NCI-H2196 (cell line): ENCODE measurements around the gene FBXL2.
A peak's percentile ranks its signal among the peaks of the same experiment; 100 is the strongest.

ENCODE experiments used
- DNase-seq: peaks from one replicate; lab custom pipeline; 2025; ENCODE audit not compliant: unreplicated experiment; lab: John Stamatoyannopoulos, UW

Gene FBXL2

GRCh38 chr3:33277193-33277882 is at the start of gene FBXL2:
Gene FBXL2 (plus strand): TSS chr3:33277442. CDS start chr3:33277513, 71 bp downstream.
- DNase-seq: peak; percentile 49

GRCh38 chr3:33229066-33229465 is 48.2 kb upstream of the FBXL2 start:
- DNase-seq: no peak

- DNase-seq: no peak
Measured at GRCh38 chr3:33229947-33230346, 47.3 kb upstream of the FBXL2 start.

GRCh38 chr3:33231756-33232465 is 45.3 kb upstream of the FBXL2 start:
- no peak for DNase-seq

GRCh38 chr3:33233884-33234283 is 43.4 kb upstream of the FBXL2 start:
- DNase-seq: no peak

- no peak for DNase-seq
Measured at GRCh38 chr3:33236005-33236404, 41.2 kb upstream of the FBXL2 start.

GRCh38 chr3:33237439-33237838 is 39.8 kb upstream of the FBXL2 start:
- no peak for DNase-seq

- no peak for DNase-seq
Measured at GRCh38 chr3:33238923-33239322, 38.3 kb upstream of the FBXL2 start.

GRCh38 chr3:33240261-33240660 is 37.0 kb upstream of the FBXL2 start:
- no peak for DNase-seq

GRCh38 chr3:33246786-33247185 is 30.5 kb upstream of the FBXL2 start:
- DNase-seq: no peak

- DNase-seq: no peak
Measured at GRCh38 chr3:33250712-33251111, 26.5 kb upstream of the FBXL2 start.

GRCh38 chr3:33256249-33256648 is 21.0 kb upstream of the FBXL2 start:
- DNase-seq: no peak

- DNase-seq: no peak
Measured at GRCh38 chr3:33260104-33260503, 17.1 kb upstream of the FBXL2 start.

- DNase-seq: no peak
Measured at GRCh38 chr3:33269385-33269784, 7.9 kb upstream of the FBXL2 start.

- no peak for DNase-seq
Measured at GRCh38 chr3:33271324-33271723, 5.9 kb upstream of the FBXL2 start.

- no peak for DNase-seq
Measured at GRCh38 chr3:33273628-33274027, 3.6 kb upstream of the FBXL2 start.

GRCh38 chr3:33278163-33278562 is 921 bp downstream of the FBXL2 start:
- DNase-seq: no peak

GRCh38 chr3:33287672-33288282 is 10.5 kb downstream of the FBXL2 start:
- DNase-seq: no peak

- no peak for DNase-seq
Measured at GRCh38 chr3:33299395-33300081, 22.3 kb downstream of the FBXL2 start.

- DNase-seq: no peak
Measured at GRCh38 chr3:33312361-33312760, 35.1 kb downstream of the FBXL2 start.

- DNase-seq: no peak
Measured at GRCh38 chr3:33313331-33313730, 36.1 kb downstream of the FBXL2 start.

GRCh38 chr3:33314993-33315392 is 37.8 kb downstream of the FBXL2 start:
- DNase-seq: no peak
